ENCODE results near the gene C20orf173.

DNA sequence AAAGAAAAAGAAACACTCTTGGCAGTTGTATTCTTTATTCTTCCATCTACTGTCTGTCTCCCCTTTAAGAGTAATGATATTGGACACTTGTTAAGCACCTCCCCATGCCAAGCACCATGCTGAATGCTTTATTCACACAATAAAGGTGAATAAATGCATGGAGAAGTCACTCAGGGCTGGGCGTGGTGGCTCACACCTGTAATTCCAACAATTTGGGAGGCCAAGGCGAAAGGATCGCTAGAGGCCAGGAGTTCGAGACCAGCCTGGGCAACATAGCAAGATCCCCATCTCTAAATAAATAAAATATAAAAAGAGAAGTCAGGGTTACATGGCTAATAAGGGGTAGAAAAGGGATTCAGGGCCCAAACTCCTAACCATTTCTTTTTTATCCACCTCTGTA, 42.0 kb downstream of the C20orf173 start:
- TF ChIP-seq GATA2 (IDR thresholded peaks at IDR 0.05; ENCODE audit: low read depth, low read length) (no peak), GATA3 (IDR thresholded peaks at IDR 0.05; ENCODE audit: low read depth, low read length) (no peak)
